ENCODE data around the gene RSPH9. TPM values are rescaled to one million over a fixed set of nuclear protein-coding genes. Genes with fewer than 3 reads are reported as not detected.

Gene RSPH9
- total RNA-seq, 4 donors from 2014 or later, result 0.24 to 0.57 TPM; not detected in 2

DNA sequence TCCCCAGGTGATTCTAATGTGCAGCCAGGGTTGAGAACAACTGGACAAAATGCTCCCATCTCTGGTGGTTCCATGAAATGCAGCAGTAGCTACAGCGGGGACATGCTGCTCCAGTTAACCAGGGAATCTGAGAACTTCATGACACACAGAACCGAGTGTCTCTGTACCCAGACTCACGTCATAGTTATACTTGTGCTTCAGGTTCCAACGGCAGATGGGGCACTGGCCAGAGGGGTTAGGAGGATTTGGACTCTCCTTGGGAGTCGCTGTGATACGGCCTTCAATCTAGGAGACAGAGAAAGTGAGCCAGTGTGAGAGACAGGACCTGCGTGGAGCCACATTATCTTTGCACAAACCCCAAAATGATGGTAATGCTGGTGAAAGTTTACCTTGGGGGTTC lies 33.5 kb downstream of the RSPH9 start:
- H3K27me3 ChIP-seq, result no peaks in the 10 kb centered on the region
- H3K4me3 ChIP-seq, result no peak overlapping the region
- TF ChIP-seq POLR2AphosphoS5 (IDR thresholded peaks at IDR 0.05) (no peak), POLR2A (IDR thresholded peaks at IDR 0.05) (no peak), EP300 (IDR thresholded peaks at IDR 0.05) (no peak)
- TF ChIP-seq, protein P1, sequence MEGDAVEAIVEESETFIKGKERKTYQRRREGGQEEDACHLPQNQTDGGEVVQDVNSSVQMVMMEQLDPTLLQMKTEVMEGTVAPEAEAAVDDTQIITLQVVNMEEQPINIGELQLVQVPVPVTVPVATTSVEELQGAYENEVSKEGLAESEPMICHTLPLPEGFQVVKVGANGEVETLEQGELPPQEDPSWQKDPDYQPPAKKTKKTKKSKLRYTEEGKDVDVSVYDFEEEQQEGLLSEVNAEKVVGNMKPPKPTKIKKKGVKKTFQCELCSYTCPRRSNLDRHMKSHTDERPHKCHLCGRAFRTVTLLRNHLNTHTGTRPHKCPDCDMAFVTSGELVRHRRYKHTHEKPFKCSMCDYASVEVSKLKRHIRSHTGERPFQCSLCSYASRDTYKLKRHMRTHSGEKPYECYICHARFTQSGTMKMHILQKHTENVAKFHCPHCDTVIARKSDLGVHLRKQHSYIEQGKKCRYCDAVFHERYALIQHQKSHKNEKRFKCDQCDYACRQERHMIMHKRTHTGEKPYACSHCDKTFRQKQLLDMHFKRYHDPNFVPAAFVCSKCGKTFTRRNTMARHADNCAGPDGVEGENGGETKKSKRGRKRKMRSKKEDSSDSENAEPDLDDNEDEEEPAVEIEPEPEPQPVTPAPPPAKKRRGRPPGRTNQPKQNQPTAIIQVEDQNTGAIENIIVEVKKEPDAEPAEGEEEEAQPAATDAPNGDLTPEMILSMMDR (IDR thresholded peaks at IDR 0.05), result no peak
- 100% methylated on average over 4 of the region's 7 CpGs for WGBS
- no peak overlapping the region for H3K27ac ChIP-seq
- H3K36me3 ChIP-seq, result peaks cover 78% of the 10 kb centered on the region
- no peaks in the 10 kb centered on the region for H3K9me3 ChIP-seq
- peaks cover 3% of the 10 kb centered on the region for H3K4me1 ChIP-seq
- DNase-seq (ENCODE audit: low spot score in 2 of 2), result no peak

DNA sequence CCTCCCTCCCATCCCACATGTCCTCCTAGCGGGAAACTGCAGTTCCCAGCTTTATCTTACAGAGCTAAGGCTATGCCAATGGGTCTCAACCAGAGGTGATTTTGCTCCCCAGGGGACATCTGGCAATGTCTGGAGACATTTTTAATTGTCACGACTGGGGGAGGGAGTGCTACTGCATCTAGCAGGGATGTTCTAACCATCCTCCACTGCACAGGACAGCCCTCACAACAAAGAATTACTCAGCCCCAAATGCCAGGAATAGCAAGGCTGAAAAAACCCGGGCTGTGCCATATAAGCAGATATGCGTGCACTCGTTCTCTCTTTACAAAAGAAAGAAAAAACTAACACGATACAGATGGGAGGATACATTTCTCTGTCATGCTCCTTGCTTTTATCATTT lies 34.2 kb downstream of the RSPH9 start:
- WGBS, result 81% methylated on average over 6 of the region's 6 CpGs
- Histone ChIP-seq H3K4me1 (peaks cover 3% of the 10 kb centered on the region), H3K27ac (no peak overlapping the region), H3K36me3 (peaks cover 71% of the 10 kb centered on the region), H3K4me3 (no peak overlapping the region), H3K27me3 (no peaks in the 10 kb centered on the region), H3K9me3 (no peaks in the 10 kb centered on the region)
- TF ChIP-seq EP300 (IDR thresholded peaks at IDR 0.05) (no peak), POLR2A (IDR thresholded peaks at IDR 0.05) (no peak), POLR2AphosphoS5 (IDR thresholded peaks at IDR 0.05) (no peak)
- TF ChIP-seq, protein P1 (IDR thresholded peaks at IDR 0.05), result no peak
- no peak for DNase-seq (ENCODE audit: low spot score in 2 of 2)

DNA sequence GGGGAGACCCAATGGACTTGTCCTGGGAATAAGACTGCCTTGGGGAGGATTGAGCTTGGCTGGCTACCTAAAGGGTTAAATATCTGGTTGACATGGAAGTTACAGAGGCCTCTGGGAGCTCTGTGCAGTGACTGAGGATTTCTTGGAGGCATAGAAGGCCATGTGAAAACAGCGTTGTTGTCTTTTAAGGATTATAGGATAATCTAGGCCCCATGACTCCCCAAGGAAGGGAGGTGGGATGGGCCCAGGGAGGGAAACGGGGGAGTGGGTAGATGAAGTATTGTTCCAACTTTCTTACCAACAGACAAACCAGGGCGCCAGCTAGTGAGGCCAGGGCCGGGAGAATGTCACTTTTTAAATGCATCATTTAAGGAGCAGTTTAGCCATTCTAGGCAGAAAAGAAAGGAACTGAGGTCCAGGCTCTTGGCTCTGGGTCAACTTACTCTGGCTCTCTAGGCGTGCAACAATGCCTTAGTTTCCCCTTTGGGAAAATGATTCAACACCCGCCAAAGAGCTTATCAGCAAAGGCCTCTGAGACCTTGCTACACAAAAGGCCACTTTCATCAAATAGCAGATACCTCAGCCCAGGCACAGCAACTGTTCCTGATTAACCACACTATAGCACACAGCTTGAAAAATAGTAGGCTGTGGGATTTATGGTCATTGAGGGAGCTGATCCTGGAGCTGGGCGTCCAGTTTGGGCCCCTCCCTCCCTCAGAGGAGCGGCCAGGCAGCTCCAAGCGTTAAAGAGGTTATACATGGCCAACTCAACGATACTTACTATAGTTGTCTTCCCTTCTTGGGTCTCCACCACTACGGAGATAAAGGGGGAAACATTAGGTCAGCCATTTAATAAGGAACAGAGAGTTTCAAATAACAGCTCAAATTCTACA lies 35.7 kb downstream of the RSPH9 start:
- Histone ChIP-seq H3K9me3 (no peaks in the 10 kb centered on the region), H3K4me3 (no peak overlapping the region), H3K27ac (no peak overlapping the region), H3K36me3 (peaks cover 56% of the 10 kb centered on the region), H3K4me1 (peaks cover 3% of the 10 kb centered on the region), H3K27me3 (no peaks in the 10 kb centered on the region)
- no peak for DNase-seq (ENCODE audit: low spot score in 2 of 2)
- WGBS, result 78% methylated on average over 11 of the region's 11 CpGs
- TF ChIP-seq POLR2A (IDR thresholded peaks at IDR 0.05) (no peak), EP300 (IDR thresholded peaks at IDR 0.05) (no peak), POLR2AphosphoS5 (IDR thresholded peaks at IDR 0.05) (no peak)
- TF ChIP-seq, protein P1 (IDR thresholded peaks at IDR 0.05), result no peak

DNA sequence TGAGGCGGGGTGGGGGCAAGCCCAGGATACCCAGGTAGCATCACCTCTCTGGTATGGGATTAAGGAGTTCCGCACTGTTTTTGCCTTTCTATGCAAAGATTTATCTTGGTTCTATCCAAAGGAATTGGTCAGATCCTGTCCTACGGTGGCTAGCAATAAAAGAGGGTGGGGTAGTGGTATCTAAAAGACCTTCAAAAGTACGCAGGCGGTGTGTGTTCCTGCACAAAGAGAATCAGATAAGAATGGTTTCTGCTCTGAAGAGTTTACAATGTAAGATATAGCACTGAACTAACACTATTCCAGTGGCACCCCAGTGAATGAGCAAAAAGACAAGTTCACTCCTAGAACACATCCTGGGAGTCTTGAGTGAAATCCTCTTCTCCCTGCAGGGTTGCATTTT lies 36.5 kb downstream of the RSPH9 start:
- Histone ChIP-seq H3K36me3 (peaks cover 48% of the 10 kb centered on the region), H3K27ac (no peak overlapping the region), H3K9me3 (no peaks in the 10 kb centered on the region), H3K4me1 (peaks cover 6% of the 10 kb centered on the region), H3K4me3 (no peak overlapping the region), H3K27me3 (no peaks in the 10 kb centered on the region)
- TF ChIP-seq POLR2AphosphoS5 (IDR thresholded peaks at IDR 0.05) (no peak), EP300 (IDR thresholded peaks at IDR 0.05) (no peak), POLR2A (IDR thresholded peaks at IDR 0.05) (no peak)
- TF ChIP-seq, protein P1 (IDR thresholded peaks at IDR 0.05), result no peak
- no peak for DNase-seq (ENCODE audit: low spot score in 2 of 2)
- WGBS, result 76% methylated on average over 5 of the region's 5 CpGs

DNA sequence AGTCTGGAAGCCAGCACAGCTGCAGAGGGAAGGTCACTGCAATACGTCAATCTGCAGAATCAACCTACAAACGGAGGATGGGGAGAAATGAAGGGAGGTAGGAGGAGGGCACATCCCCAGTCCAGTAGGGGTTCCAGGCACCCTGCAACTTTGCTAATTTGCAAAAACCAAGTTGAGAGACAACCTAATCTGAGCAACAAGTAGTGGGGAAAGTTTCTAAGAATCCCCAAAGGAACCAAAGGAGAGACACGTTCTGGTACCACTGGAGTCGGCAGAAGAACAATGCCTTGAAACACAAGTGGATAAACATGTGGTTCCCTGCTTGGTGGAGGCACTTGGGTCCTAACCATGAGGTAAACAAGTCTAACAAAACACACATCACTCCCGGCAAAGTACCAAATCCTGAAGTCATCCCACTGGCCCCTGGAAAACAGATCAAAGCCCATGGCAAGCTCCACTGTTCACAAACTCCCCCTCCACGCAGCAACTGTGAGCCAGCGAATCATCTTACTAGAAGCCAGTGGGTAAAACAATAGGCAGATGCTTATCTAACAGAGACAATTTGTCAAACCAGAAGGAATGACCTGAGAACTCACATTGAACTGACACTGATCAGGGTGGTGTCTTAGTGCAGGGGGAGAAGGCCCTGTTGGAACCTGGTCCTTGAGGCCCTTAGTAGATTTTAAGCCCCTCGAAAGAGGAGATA lies 38.0 kb downstream of the RSPH9 start:
- Histone ChIP-seq H3K4me3 (no peak overlapping the region), H3K36me3 (peaks cover 32% of the 10 kb centered on the region), H3K9me3 (no peaks in the 10 kb centered on the region), H3K27ac (no peak overlapping the region), H3K4me1 (peaks cover 16% of the 10 kb centered on the region), H3K27me3 (no peaks in the 10 kb centered on the region)
- no peak for DNase-seq (ENCODE audit: low spot score in 2 of 2)
- no peak for TF ChIP-seq EP300 (IDR thresholded peaks at IDR 0.05)
- no peak for TF ChIP-seq POLR2AphosphoS5 (IDR thresholded peaks at IDR 0.05)
- TF ChIP-seq, protein P1 (IDR thresholded peaks at IDR 0.05), result no peak
- no peak for TF ChIP-seq POLR2A (IDR thresholded peaks at IDR 0.05)
- WGBS, result 66% methylated on average over 8 of the region's 8 CpGs

Data from suprapubic skin (tissue), 4 donors.